BLaER1 (cell line): ENCODE data around the gene NAA10.

ENCODE experiments used
- H3K27ac ChIP-seq: shearing (Covaris generic); formaldehyde crosslinking; 2 replicates; pipeline ENCODE4 v1.8.1; 2022
- H3K27me3 ChIP-seq: shearing (Covaris generic); formaldehyde crosslinking; 2 replicates; pipeline ENCODE4 v1.8.1; 2022
- H3K36me3 ChIP-seq: shearing (Covaris generic); formaldehyde crosslinking; 2 replicates; pipeline ENCODE4 v1.8.1; 2022
- H3K4me1 ChIP-seq: shearing (Covaris generic); formaldehyde crosslinking; 2 replicates; pipeline ENCODE4 v1.8.1; 2022
- H3K4me2 ChIP-seq: shearing (Covaris generic); formaldehyde crosslinking; 2 replicates; pipeline ENCODE4 v1.8.1; 2022
- H3K4me3 ChIP-seq: shearing (Covaris generic); formaldehyde crosslinking; 2 replicates; pipeline ENCODE4 v1.8.1; 2022
- H3K9ac ChIP-seq: shearing (Covaris generic); formaldehyde crosslinking; 2 replicates; pipeline ENCODE4 v1.8.1; 2022
- H3K9me3 ChIP-seq: shearing (Covaris generic); formaldehyde crosslinking; 2 replicates; pipeline ENCODE4 v1.8.1; 2022
- H4K20me1 ChIP-seq: shearing (Covaris generic); formaldehyde crosslinking; 2 replicates; pipeline ENCODE4 v1.8.1; 2022
- Cebpa-rat ChIP-seq: shearing (Covaris generic); IDR thresholded peaks from 2 replicates; pipeline ENCODE4 v1.8.1; 2022

NAA10 gene

GRCh38 chrX:153967536-153968224, 32.8 kb upstream of the NAA10 start:
- peak overlapping the region; percentile 95 for H3K4me3 ChIP-seq
- H3K4me1 ChIP-seq: peaks cover 56% of the 10 kb centered on the region
- peak overlapping the region; percentile 93 for H3K4me2 ChIP-seq
- H3K27ac ChIP-seq: peak overlapping the region; percentile 92
- H3K9me3 ChIP-seq: no peaks in the 10 kb centered on the region
- peaks cover 89% of the 10 kb centered on the region for H4K20me1 ChIP-seq
- H3K27me3 ChIP-seq: peaks cover 72% of the 10 kb centered on the region
- no peak for TF ChIP-seq Cebpa-rat
- H3K9ac ChIP-seq: peak overlapping the region; percentile 93
- H3K36me3 ChIP-seq: peaks cover 25% of the 10 kb centered on the region

GRCh38 chrX:153966841-153967535, 32.2 kb upstream of the NAA10 start:
- Histone ChIP-seq H3K4me1 (peaks cover 56% of the 10 kb centered on the region), H3K27ac (peak overlapping the region; percentile 92), H3K9ac (peak overlapping the region; percentile 93), H3K27me3 (peaks cover 78% of the 10 kb centered on the region), H3K4me2 (peak overlapping the region; percentile 93), H3K9me3 (no peaks in the 10 kb centered on the region), H3K36me3 (peaks cover 32% of the 10 kb centered on the region), H3K4me3 (peak overlapping the region; percentile 95), H4K20me1 (peaks cover 89% of the 10 kb centered on the region)
- no peak for TF ChIP-seq Cebpa-rat

- TF ChIP-seq Cebpa-rat: no peak
- peak overlapping the region; percentile 95; the same call in 1 of the 2 replicates for H3K4me3 ChIP-seq
- H3K27ac ChIP-seq: peak overlapping the region; percentile 92
- H3K4me2 ChIP-seq: peak overlapping the region; percentile 93
- H3K27me3 ChIP-seq: peaks cover 78% of the 10 kb centered on the region
- peaks cover 56% of the 10 kb centered on the region for H3K4me1 ChIP-seq
- no peaks in the 10 kb centered on the region for H3K9me3 ChIP-seq
- peaks cover 89% of the 10 kb centered on the region for H4K20me1 ChIP-seq
- H3K36me3 ChIP-seq: peaks cover 39% of the 10 kb centered on the region
- peak overlapping the region; percentile 93 for H3K9ac ChIP-seq
Observed at GRCh38 chrX:153966283-153966688, 31.4 kb upstream of the NAA10 start.

GRCh38 chrX:153965406-153965805, 30.6 kb upstream of the NAA10 start:
- Histone ChIP-seq H3K9me3 (no peaks in the 10 kb centered on the region), H3K4me1 (peaks cover 56% of the 10 kb centered on the region), H3K36me3 (peaks cover 47% of the 10 kb centered on the region), H4K20me1 (peaks cover 96% of the 10 kb centered on the region), H3K27ac (peak overlapping the region; percentile 92), H3K27me3 (peaks cover 78% of the 10 kb centered on the region), H3K4me2 (peak overlapping the region; percentile 93), H3K9ac (0 out of 2 replicates have a peak overlapping the region, but pooled peaks have one; percentile 24), H3K4me3 (0 out of 2 replicates have a peak overlapping the region, but pooled peaks have one; percentile 95)
- TF ChIP-seq Cebpa-rat: no peak

GRCh38 chrX:153964105-153964504, 29.3 kb upstream of the NAA10 start:
- Histone ChIP-seq H3K9me3 (no peaks in the 10 kb centered on the region), H4K20me1 (peaks cover 100% of the 10 kb centered on the region), H3K4me1 (peaks cover 49% of the 10 kb centered on the region), H3K27me3 (peaks cover 70% of the 10 kb centered on the region), H3K36me3 (peaks cover 60% of the 10 kb centered on the region), H3K4me3 (no peak overlapping the region), H3K9ac (no peak overlapping the region), H3K4me2 (no peak overlapping the region), H3K27ac (no peak overlapping the region)
- no peak for TF ChIP-seq Cebpa-rat

- Histone ChIP-seq H3K9me3 (no peaks in the 10 kb centered on the region), H3K36me3 (peaks cover 66% of the 10 kb centered on the region), H3K9ac (no peak overlapping the region), H3K4me3 (no peak overlapping the region), H3K27ac (no peak overlapping the region), H3K4me2 (no peak overlapping the region), H3K27me3 (peaks cover 64% of the 10 kb centered on the region), H3K4me1 (peaks cover 44% of the 10 kb centered on the region), H4K20me1 (peaks cover 100% of the 10 kb centered on the region)
- no peak for TF ChIP-seq Cebpa-rat
Observed at GRCh38 chrX:153963546-153963945, 28.7 kb upstream of the NAA10 start.

- Histone ChIP-seq H3K4me3 (no peak overlapping the region), H3K9ac (no peak overlapping the region), H3K27me3 (peaks cover 42% of the 10 kb centered on the region), H3K36me3 (peaks cover 88% of the 10 kb centered on the region), H3K4me2 (no peak overlapping the region), H4K20me1 (peaks cover 100% of the 10 kb centered on the region), H3K27ac (no peak overlapping the region), H3K4me1 (peaks cover 21% of the 10 kb centered on the region), H3K9me3 (no peaks in the 10 kb centered on the region)
- no peak for TF ChIP-seq Cebpa-rat
Observed at GRCh38 chrX:153961292-153961691, 26.5 kb upstream of the NAA10 start.

GRCh38 chrX:153960786-153961185, 25.9 kb upstream of the NAA10 start:
- Histone ChIP-seq H3K9ac (no peak overlapping the region), H3K4me3 (no peak overlapping the region), H3K9me3 (no peaks in the 10 kb centered on the region), H3K36me3 (peaks cover 94% of the 10 kb centered on the region), H3K27me3 (peaks cover 37% of the 10 kb centered on the region), H3K27ac (no peak overlapping the region), H3K4me2 (no peak overlapping the region), H3K4me1 (peaks cover 16% of the 10 kb centered on the region), H4K20me1 (peaks cover 100% of the 10 kb centered on the region)
- TF ChIP-seq Cebpa-rat: no peak

GRCh38 chrX:153960077-153960476, 25.2 kb upstream of the NAA10 start:
- H3K4me3 ChIP-seq: no peak overlapping the region
- H3K4me2 ChIP-seq: no peak overlapping the region
- H3K4me1 ChIP-seq: peaks cover 9% of the 10 kb centered on the region
- H4K20me1 ChIP-seq: peaks cover 100% of the 10 kb centered on the region
- no peak overlapping the region for H3K27ac ChIP-seq
- no peak for TF ChIP-seq Cebpa-rat
- H3K27me3 ChIP-seq: peaks cover 30% of the 10 kb centered on the region
- H3K9me3 ChIP-seq: no peaks in the 10 kb centered on the region
- peaks cover 100% of the 10 kb centered on the region for H3K36me3 ChIP-seq
- no peak overlapping the region for H3K9ac ChIP-seq

- Histone ChIP-seq H3K36me3 (peaks cover 100% of the 10 kb centered on the region), H3K27me3 (peaks cover 25% of the 10 kb centered on the region), H3K9ac (no peak overlapping the region), H3K4me3 (no peak overlapping the region), H3K4me2 (no peak overlapping the region), H4K20me1 (peaks cover 100% of the 10 kb centered on the region), H3K4me1 (peaks cover 5% of the 10 kb centered on the region), H3K27ac (no peak overlapping the region), H3K9me3 (no peaks in the 10 kb centered on the region)
- TF ChIP-seq Cebpa-rat: no peak
Observed at GRCh38 chrX:153959649-153960048, 24.8 kb upstream of the NAA10 start.
